Activated T-cell treated with anti-CD3 and anti-CD28 coated beads, Interleukin-2, amount 50 U/mL, for 24 hours (primary cell): Measurements from ENCODE around the gene FAM83G.
"Not testable (repeated sequence)": the region's sequence is repeated elsewhere in the genome, so short reads cannot be mapped to it uniquely, and the experiment has no call there.

Experiments
- DNase-seq: peaks from one replicate; pipeline ENCODE4 v3.0.0-alpha.2; 2020
- H3K27ac Mint-ChIP-seq: 2 replicates; pipeline ENCODE4 v1.8.0; 2020; ENCODE audit warnings: mild to moderate bottlenecking, mixed read lengths
- H3K27me3 Mint-ChIP-seq: 2 replicates; pipeline ENCODE4 v1.8.0; 2020; ENCODE audit warnings: mixed read lengths
- H3K36me3 Mint-ChIP-seq: 2 replicates; pipeline ENCODE4 v1.8.0; 2020; ENCODE audit warnings: low read depth, mixed read lengths
- H3K4me1 Mint-ChIP-seq: 2 replicates; pipeline ENCODE4 v1.8.0; 2020; ENCODE audit warnings: low read depth, mixed read lengths
- H3K4me3 Mint-ChIP-seq: 2 replicates; pipeline ENCODE4 v1.8.0; 2020; ENCODE audit warnings: mild to moderate bottlenecking, moderate library complexity, mixed read lengths
- H3K9me3 Mint-ChIP-seq: 2 replicates; pipeline ENCODE4 v1.8.0; 2020; ENCODE audit warnings: mixed read lengths

FAM83G gene

GRCh38 chr17:19031729-19032128 lies 27.2 kb upstream of the FAM83G start:
- not testable (repeated sequence) for H3K4me3 Mint-ChIP-seq, H3K4me1 Mint-ChIP-seq, H3K9me3 Mint-ChIP-seq, H3K27me3 Mint-ChIP-seq, H3K27ac Mint-ChIP-seq, H3K36me3 Mint-ChIP-seq
- peak; percentile 71 for DNase-seq

- H3K27me3 Mint-ChIP-seq, H3K4me1 Mint-ChIP-seq, H3K36me3 Mint-ChIP-seq: not testable (repeated sequence)
These were observed 26.3 kb upstream of the FAM83G start for GRCh38 chr17:19030771-19031449.

DNA sequence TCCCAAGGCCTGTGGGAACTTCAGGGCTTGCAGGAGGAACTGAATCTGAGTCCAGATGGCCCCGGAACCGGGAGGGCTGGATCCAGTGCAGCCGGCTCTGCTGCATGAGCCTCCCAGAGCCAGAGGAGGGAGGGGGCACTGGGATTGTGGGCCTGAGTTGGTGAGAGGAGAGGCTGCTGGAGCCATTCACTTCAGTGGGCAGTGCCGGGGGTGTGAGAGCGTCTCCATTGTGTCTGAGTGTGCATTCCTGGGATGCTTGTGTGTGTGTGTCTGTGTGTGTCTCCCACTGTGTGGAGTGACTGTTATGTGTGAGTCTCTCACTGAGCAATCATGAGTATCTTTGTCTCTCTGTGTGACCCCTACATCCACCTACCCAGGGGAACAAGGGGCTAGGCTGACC lies 25.2 kb upstream of the FAM83G start:
- not testable (repeated sequence) for H3K36me3 Mint-ChIP-seq, DNase-seq, H3K27ac Mint-ChIP-seq, H3K9me3 Mint-ChIP-seq, H3K4me1 Mint-ChIP-seq, H3K4me3 Mint-ChIP-seq, H3K27me3 Mint-ChIP-seq

More at GRCh38 chr17:19030771-19031449, 26.3 kb upstream of the FAM83G start:
- H3K9me3 Mint-ChIP-seq, H3K27ac Mint-ChIP-seq, H3K4me3 Mint-ChIP-seq, DNase-seq: not testable (repeated sequence)

DNA sequence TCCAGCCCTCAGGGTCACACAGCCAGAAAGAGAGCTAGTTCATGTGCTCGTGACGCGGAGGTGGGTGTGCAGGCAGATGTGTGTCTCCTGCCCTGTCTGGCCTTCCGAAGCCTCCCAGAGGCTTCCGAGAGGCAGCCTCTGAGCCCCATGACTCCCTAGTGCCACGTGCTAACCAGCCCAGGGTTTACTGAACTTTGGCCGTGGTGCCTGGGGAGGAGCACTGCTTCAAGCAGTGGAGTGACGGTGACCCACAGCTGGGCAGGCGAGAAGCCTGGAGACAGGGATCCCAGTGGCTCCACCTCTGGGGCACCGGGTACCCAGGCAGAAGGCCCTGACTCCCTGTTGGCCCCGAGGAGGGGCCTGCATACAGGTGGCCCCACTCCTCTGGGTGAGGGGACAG lies 24.1 kb upstream of the FAM83G start:
- not testable (repeated sequence) for H3K9me3 Mint-ChIP-seq, H3K4me3 Mint-ChIP-seq, DNase-seq, H3K27me3 Mint-ChIP-seq, H3K36me3 Mint-ChIP-seq, H3K27ac Mint-ChIP-seq
- peaks cover 14% of the 10 kb centered on the region for H3K4me1 Mint-ChIP-seq

DNA sequence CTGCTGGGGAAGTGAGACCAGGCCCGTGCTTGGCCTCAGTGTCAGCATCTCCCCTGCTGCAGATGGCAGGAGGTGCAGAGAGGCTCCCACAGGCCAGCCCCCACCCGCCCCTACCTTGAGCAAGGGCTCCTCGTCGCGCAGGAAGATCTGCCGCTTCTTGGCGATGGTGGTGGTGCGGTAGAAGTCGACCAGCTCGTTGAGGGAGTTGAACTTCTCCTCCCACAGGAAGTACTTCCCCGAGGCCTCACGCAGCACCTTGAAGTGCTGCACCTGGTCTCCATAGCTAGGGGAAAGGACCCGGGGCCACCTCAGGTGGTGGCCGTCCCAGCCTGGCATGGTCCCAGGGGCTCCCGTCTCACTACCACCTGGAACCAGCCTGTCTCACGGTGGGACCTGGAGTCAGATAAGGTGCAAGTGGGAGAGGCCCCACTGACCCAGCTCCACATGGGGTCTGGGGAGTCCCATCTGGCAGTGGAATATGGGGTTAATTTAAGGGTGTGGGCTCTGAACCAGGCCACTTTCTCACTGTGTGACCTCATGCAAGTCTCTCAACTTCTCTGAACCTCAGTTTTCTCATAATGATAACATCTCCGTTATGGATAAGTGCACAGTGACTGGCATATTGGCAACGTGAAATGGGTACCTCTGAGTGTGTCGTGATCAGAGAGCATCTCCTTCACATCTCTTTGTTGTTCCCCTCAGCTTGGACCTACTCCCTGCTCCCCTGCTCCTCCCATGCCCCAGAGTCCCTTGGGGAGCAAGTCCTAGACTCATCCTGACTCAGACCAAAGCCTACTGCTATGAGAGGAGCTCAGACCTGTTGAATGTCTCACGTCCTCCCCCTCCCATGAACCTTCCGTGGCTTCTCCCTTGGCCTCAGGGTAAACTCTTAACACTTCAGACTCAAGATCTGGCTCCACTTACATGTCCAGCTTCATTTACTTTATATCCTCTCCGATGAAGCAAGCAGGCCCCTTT lies 19.8 kb upstream of the FAM83G start:
- Mint-ChIP-seq H3K27me3 (no peaks in the 10 kb centered on the region), H3K27ac (peak overlapping the region; percentile 88), H3K9me3 (no peaks in the 10 kb centered on the region), H3K4me3 (no peak overlapping the region), H3K4me1 (peaks cover 16% of the 10 kb centered on the region), H3K36me3 (peaks cover 22% of the 10 kb centered on the region)
- DNase-seq = peak; percentile 56

DNA sequence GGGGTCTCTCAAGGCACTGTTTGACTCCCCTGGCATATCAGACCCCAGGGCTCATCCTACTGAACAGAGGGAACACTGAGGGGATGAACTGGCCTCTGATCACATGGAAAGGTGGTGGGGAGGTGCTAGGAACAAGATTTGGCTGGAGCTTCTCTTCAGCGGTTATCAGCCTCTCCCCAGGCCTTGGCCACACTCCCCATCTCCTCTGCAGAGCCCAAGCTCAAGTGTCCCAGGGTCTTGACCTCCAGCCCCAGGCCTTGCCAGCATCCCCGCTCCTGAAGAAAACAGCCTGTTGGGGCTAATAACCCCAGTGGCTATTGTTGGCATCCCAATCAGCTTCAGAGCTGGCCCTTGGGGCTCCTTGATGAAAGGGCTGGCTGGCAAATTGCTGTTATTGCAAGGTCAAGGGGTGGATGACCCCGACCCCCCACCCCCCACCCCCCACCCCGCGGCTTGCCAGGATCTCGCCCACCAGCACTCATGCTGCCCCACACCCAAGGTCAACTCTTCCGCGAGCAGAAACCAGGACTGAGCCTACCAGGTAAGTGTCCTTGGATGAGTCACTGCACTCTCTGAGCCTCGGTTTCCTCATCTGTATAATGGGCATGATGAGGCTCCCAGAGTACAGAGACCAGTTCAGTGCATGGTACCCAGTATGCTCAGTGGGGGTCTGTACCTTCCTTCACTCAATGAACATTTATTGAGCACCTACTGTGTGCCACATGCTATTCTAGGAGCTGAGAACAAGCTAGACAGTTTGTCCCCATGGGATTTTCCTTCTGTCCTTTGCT lies 18.8 kb upstream of the FAM83G start:
- H3K4me3 Mint-ChIP-seq = no peak overlapping the region
- H3K4me1 Mint-ChIP-seq = peaks cover 16% of the 10 kb centered on the region
- peak overlapping the region; percentile 27 for H3K27ac Mint-ChIP-seq
- H3K27me3 Mint-ChIP-seq = no peaks in the 10 kb centered on the region
- peaks cover 22% of the 10 kb centered on the region for H3K36me3 Mint-ChIP-seq
- no peak for DNase-seq
- no peaks in the 10 kb centered on the region for H3K9me3 Mint-ChIP-seq

- H3K4me1 Mint-ChIP-seq = peaks cover 16% of the 10 kb centered on the region
- H3K27me3 Mint-ChIP-seq = no peaks in the 10 kb centered on the region
- H3K4me3 Mint-ChIP-seq = no peak overlapping the region
- peaks cover 22% of the 10 kb centered on the region for H3K36me3 Mint-ChIP-seq
- no peaks in the 10 kb centered on the region for H3K9me3 Mint-ChIP-seq
- H3K27ac Mint-ChIP-seq = peak overlapping the region; percentile 56
- DNase-seq = no peak
These were observed 18.2 kb upstream of the FAM83G start for GRCh38 chr17:19022747-19023146.

GRCh38 chr17:19022128-19022527 lies 17.6 kb upstream of the FAM83G start:
- H3K9me3 Mint-ChIP-seq = no peaks in the 10 kb centered on the region
- DNase-seq = no peak
- H3K4me3 Mint-ChIP-seq = no peak overlapping the region
- peaks cover 16% of the 10 kb centered on the region for H3K4me1 Mint-ChIP-seq
- H3K36me3 Mint-ChIP-seq = peaks cover 22% of the 10 kb centered on the region
- H3K27ac Mint-ChIP-seq = no peak overlapping the region
- no peaks in the 10 kb centered on the region for H3K27me3 Mint-ChIP-seq

DNA sequence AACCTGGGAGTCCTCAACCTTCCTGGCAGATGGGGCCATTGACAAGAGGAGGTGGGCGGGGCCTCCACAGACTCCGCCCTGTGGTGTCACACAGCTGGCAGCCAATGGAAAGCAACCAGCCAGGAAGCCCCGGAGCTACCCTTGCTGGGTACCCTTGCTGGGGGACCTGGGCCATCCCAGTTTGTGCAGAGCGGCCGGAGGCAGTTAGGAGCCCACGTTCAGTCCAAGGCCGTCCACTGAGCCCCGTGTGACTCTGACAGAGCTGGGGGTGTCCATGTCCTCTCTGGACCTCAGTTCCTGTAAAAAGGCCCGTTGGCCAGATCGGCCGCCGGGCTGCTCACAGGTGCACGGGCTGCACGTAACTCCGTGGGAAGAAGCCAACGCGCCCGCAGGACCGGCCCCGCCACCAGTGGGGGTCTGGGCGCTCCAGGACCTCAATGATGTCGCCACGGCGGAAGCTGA lies 17.1 kb upstream of the FAM83G start:
- Mint-ChIP-seq H3K9me3 (no peaks in the 10 kb centered on the region), H3K27ac (no peak overlapping the region), H3K27me3 (no peaks in the 10 kb centered on the region), H3K4me1 (peaks cover 16% of the 10 kb centered on the region), H3K36me3 (peaks cover 22% of the 10 kb centered on the region), H3K4me3 (no peak overlapping the region)
- DNase-seq = peak; percentile 68

- not testable (repeated sequence) for H3K4me3 Mint-ChIP-seq, H3K27ac Mint-ChIP-seq, DNase-seq, H3K9me3 Mint-ChIP-seq, H3K27me3 Mint-ChIP-seq
- Mint-ChIP-seq H3K36me3 (peaks cover 22% of the 10 kb centered on the region), H3K4me1 (peaks cover 16% of the 10 kb centered on the region)
These were observed 16.6 kb upstream of the FAM83G start for GRCh38 chr17:19021011-19021621.

GRCh38 chr17:19020016-19020415 lies 15.5 kb upstream of the FAM83G start:
- Mint-ChIP-seq H3K27me3 (no peaks in the 10 kb centered on the region), H3K9me3 (no peaks in the 10 kb centered on the region), H3K27ac (peak overlapping the region; percentile 55), H3K4me1 (peaks cover 15% of the 10 kb centered on the region), H3K36me3 (peaks cover 22% of the 10 kb centered on the region), H3K4me3 (no peak overlapping the region)
- DNase-seq = no peak

DNA sequence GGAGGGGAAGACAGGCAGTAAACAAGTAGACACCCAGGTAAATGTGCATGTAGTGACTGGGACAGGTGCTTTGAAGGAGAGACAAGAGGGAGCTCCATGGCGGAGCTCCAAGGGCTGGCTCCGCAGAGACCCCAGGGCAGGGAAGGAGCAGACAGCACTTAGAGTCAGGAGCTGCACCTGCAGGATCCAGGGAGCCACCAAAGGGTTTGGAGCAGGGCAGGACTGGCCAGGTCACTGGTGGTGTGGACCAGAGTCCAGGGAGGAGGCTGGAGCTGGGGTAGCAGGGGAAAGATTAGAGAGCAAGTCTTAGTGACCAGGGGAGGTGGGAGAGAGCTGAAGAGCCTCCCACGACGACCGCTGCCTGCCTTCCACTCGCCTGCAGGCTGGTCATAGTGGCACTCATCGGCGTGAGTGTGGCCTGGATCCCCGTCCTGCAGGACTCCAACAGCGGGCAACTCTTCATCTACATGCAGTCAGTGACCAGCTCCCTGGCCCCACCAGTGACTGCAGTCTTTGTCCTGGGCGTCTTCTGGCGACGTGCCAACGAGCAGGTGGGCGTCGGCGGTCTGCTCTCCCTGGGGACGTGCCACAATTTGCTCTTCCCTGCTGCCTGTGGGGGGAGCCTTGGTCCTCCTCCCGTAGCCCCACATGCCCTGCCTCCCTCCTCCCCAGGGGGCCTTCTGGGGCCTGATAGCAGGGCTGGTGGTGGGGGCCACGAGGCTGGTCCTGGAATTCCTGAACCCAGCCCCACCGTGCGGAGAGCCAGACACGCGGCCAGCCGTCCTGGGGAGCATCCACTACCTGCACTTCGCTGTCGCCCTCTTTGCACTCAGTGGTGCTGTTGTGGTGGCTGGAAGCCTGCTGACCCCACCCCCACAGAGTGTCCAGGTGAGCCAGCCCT lies 14.7 kb upstream of the FAM83G start:
- peaks cover 8% of the 10 kb centered on the region for H3K4me1 Mint-ChIP-seq

DNA sequence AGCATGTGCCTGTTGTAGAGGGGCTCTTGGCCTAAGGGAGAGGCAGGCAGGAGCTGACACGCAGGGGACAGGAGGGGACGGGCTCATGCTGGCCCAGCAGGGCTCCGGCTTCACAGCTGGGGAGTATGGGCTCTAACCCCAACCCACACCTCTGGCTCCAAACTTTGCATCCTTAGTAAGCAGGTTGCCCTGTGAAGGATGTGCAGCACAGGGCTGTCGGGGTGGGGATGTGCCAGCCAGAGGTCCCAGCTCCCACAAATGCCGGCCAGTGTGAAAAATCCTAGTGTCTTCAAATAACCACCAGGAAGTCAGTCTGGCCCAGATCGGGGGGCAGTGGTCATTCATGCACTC lies 14.0 kb upstream of the FAM83G start:
- peaks cover 2% of the 10 kb centered on the region for H3K4me1 Mint-ChIP-seq
- H3K27ac Mint-ChIP-seq = peak overlapping the region; percentile 26
- no peak overlapping the region for H3K4me3 Mint-ChIP-seq
- H3K36me3 Mint-ChIP-seq = peaks cover 21% of the 10 kb centered on the region
- H3K27me3 Mint-ChIP-seq = no peaks in the 10 kb centered on the region
- H3K9me3 Mint-ChIP-seq = no peaks in the 10 kb centered on the region
- DNase-seq = no peak

More for the DNA sequence above, 14.7 kb upstream of the FAM83G start:
- H3K27me3 Mint-ChIP-seq = no peaks in the 10 kb centered on the region
- peaks cover 21% of the 10 kb centered on the region for H3K36me3 Mint-ChIP-seq
- no peak overlapping the region for H3K4me3 Mint-ChIP-seq
- H3K9me3 Mint-ChIP-seq = no peaks in the 10 kb centered on the region
- DNase-seq = no peak
- peak overlapping the region; percentile 26 for H3K27ac Mint-ChIP-seq
